GM20000 (cell line): Measurements from ENCODE around the gene TOMT.
"Not testable (repeated sequence)": the region's sequence is repeated elsewhere in the genome, so short reads cannot be mapped to it uniquely, and the experiment has no call there.

Source experiments
- DNase-seq: peaks from one replicate; pipeline ENCODE4 v3.0.0; 2012; ENCODE audit warnings: low spot score
- CTCF ChIP-seq: IDR thresholded peaks from 2 replicates; pipeline ENCODE4 v1.5.1; 2012; ENCODE audit warnings: mild to moderate bottlenecking, control low read depth; ENCODE audit errors: extremely low read depth, missing control alignments

Gene TOMT

DNA sequence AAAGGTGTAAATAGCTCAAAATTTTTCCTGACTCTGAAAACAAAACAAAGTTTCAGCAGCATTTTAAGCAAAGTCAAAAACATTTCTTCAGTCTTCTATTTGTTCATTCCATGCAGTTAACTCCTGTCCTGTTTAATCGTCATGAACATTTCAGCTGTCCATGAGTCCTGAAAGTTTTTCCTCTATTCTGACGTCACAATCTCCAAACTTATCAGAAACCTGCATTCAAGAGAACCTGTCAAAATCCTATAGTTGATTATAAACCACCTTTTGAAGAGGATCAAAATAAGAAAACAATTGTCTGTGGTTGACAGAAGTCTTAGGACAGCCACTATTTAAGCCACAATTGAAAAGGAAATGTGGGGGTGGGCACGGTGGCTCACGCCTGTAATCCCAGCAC, 45.2 kb downstream of the TOMT start:
- DNase-seq: no peak
- no peak for TF ChIP-seq CTCF

DNA sequence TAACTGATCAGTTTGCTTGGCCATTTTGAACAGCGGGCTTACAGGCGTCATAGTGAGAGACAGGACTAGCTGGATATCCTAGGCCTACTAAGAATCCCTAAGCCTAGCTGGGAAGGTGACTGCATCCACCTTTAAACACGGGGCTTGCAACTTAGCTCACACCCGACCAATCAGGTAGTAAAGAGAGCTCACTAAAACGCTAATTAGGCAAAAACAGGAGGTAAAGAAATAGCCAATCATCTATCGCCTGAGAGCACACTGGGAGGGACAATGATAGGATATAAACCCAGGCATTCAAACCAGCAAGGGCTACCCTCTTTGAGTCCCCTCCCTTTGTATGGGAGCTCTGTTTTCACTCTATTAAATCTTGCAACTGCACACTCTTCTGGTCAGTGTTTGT, 48.1 kb downstream of the TOMT start:
- DNase-seq: not testable (repeated sequence)

GRCh38 chr11:72154816-72155215, 49.1 kb downstream of the TOMT start:
- TF ChIP-seq CTCF: no peak
- DNase-seq: no peak

DNA sequence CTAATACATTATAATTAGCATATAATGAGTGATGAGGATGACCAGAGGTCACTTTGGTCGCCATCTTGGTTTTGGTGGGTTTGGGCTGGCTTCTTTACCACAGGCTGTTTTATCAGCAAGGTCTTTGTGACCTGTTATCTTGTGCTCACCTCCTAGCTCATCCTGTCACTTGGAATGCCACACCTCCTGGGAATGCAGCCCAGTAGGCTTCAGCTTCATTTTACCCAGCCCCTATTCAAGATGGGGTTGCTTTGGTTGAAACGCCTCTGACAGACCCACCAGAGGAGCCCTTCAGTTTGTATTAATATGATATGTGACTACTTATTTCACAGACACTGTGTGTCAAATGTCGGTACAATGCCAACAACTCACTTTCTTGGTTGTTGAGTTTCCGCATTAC, 50.0 kb downstream of the TOMT start:
- no peak for TF ChIP-seq CTCF
- no peak for DNase-seq

DNA sequence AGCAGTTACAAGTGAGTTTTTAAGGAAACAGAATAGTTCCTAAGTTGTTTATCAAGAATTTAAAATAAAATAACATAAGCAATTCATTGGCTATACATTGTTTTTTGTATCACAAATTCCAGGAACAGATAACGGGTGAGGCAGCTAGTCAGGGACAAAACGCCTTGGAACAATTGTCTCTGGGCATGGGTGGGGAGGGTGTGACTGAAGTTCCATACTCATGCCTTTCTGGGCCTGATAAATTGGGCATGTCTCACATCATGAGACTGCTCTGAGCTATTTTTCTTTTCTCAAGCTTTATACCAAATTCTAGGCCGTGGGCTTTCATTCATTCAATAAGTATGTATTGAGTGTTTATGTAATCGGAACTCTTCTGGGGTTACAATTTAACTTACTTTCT, 51.4 kb downstream of the TOMT start:
- TF ChIP-seq CTCF: no peak

More for the DNA sequence above, 51.4 kb downstream of the TOMT start:
- no peak for DNase-seq
